CD4-positive, alpha-beta T cell treated with Interleukin-4 for 4 hours (primary cell): ENCODE results near the gene ZNF683.
"Not testable (repeated sequence)": the region's sequence is repeated elsewhere in the genome, so short reads cannot be mapped to it uniquely, and the experiment has no call there.

Experiments
- DNase-seq: peaks from one replicate; pipeline ENCODE4 v3.0.0-alpha.2; 2020

The ZNF683 gene

DNA sequence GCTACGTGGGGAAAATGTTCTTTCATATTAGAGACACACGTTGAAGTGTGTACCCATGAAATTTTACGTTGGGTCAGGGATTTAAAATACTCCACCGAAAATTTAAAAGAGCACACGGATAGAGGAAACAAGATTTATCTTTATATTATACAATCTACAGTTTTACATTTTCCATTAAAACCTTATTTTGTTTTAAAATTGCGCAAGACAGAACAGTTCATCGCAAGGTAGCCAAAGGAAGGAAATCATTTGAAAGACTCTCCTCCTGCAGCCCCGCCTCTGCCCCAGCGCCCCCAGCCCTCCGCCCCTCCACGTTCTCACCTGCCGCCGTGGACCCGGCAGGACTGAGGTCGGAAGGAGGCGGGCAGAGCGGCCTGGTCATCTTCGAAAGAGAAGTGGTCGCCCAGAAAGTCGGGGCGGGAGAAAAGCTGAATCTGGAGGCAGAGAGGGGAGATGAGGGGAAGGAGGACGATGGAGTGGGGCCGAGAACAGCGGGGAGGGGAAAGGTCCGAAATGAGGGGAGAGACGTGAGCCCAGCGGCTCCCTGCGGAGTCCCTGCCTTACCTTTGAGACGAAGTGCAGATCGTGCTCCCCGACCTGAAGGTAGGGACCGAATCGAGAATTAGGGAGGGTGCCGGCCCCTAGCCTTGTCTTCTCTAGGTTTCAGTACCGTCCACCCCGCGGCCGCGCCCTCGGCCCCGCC is 36.6 kb downstream of the ZNF683 start:
- no peak for DNase-seq

DNA sequence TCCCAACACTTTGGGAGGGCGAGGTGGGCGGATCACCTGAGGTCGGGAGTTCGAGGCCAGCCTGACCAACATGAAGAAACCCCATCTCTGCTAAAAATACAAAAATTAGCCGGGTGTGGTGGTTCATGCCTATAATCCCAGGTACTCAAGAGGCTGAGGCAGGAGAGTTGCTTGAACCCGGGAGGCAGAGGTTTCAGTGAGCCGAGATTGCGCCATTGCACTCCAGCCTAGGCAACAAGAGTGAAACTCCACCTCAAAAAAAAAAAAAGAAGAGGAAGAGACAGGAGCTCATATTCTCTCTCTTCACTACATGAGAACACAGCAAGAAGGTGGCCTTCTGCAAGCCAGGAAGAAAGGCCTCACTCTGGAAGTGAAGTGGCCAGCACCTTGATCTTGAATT is 39.2 kb downstream of the ZNF683 start:
- DNase-seq: not testable (repeated sequence)

DNA sequence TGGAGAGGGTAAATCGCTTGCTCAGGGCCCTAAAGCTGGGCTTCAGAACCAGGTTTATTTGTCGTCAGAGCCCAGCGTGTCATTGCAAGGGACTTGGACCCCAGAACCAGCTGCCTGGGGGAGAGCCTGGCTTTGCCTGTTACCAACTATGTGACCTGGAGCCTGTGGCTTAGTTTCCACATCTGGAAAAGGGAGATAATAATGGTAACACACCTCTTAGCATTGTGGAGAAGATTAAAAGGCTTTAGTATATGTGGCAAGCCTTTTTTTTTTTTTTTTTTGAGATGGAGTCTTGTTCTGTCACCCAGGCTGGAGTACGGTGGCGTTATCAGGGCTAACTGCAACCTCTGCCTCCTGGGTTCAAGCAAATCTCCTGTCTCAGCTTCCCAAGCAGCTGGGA is 42.3 kb downstream of the ZNF683 start:
- no peak for DNase-seq

DNA sequence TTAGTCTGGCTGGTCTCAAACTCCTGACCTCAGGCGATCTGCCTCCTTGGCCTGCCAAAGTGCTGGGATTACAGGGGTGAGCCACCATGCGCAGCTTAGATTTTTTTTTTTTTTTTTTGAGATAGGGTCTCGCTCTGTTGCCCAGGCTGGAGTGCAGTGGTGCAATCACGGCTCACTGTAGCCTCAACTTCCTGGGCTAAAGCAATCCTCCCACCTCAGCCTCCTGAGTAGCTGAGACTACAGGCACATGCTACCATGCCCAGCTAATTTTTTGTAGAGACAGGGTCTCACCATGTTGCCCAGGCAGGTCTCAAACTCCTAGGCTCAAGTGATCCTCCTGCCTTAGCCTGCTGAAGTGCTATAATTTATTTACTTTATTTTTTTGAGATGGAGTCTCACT is 43.2 kb downstream of the ZNF683 start:
- not testable (repeated sequence) for DNase-seq

DNA sequence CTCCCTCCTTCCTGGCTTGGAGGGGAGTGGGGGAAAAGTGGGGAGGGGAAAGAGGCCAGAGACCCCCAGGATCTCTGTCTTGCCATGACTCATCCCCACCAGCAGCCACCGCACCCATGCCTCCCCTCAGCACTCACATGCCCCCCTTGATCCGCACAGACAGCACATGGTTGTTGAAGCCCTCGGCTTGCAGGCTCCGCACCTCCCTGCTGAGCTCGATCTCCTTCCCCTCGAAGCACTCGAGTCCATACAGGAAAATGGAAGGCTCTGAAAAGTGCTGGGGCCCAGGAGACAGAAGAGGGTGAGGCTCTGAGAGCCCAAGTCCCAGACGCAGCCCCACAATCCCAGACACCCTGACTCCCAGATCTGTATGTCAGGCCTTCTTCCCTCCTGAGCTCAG is 44.0 kb downstream of the ZNF683 start:
- no peak for DNase-seq

DNA sequence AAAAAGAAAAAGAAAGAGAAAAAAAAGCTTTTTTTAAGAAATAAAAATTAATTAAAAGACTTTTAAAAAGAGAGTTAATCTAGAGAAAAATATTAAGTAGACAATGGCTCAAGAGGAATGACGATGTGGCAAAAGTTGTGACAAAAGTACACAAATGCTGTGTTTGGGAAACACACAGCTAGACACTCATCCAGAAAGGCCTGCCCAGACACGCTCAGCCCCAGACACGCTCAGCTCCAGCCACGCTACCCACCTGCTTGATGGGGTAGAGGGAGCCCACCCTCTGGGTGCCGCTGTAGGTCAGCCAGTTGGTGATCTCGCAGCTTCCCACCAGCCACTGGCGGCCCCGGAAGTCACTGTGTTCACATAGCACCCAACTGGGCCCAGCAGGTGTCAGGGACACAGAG is 44.6 kb downstream of the ZNF683 start:
- no peak for DNase-seq

DNA sequence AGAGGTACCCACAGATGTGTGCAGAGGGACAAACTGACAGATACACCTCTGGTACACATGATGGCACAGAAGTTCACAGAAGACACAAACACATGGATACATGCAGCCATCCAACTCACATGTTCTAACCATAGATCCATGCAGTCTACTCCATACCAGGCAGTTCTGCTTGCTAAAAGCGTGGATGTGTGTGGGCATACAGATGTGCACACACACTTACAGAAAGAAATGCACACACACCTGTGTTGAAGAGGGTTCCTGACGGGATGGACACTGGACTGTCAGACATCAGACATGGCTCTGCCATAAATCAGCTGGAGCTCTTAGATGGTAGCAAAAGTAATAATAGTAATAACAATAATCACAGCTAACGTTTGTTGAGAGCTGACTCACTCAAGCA is 48.0 kb downstream of the ZNF683 start:
- DNase-seq: no peak

DNA sequence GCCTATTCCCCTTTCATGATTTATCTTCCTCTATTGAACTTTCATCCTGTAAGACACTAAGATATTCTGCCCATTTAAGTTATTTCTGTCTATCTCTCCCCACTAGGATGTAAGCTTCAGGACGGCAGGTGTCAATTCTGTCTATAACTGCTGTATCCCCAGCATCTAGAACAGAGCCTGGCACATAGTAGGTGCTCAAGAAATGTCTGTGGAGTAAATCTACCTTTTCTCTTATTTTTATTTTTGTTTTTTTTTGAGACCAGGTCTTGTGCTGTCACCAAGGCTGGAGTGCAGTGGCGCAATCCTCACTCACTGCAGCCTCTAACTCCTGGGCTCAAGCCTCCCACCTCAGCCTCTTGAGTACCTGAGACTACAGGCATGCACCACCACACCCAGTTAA is 49.2 kb downstream of the ZNF683 start:
- no peak for DNase-seq

DNA sequence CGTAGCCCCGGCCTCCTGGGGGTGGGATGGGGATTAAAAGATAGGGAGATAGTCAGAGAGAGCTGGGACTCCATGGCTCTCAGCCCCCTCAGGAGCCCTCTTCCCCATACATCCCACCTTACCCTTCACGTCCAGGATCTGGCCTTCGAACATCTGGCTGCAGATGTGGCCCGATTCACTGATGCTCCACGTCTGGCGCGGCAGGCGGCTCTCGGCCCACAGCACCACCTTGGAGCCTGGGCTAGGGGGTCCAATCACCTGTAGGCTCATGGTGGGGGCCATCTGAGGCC is 50.6 kb downstream of the ZNF683 start:
- DNase-seq: no peak

DNA sequence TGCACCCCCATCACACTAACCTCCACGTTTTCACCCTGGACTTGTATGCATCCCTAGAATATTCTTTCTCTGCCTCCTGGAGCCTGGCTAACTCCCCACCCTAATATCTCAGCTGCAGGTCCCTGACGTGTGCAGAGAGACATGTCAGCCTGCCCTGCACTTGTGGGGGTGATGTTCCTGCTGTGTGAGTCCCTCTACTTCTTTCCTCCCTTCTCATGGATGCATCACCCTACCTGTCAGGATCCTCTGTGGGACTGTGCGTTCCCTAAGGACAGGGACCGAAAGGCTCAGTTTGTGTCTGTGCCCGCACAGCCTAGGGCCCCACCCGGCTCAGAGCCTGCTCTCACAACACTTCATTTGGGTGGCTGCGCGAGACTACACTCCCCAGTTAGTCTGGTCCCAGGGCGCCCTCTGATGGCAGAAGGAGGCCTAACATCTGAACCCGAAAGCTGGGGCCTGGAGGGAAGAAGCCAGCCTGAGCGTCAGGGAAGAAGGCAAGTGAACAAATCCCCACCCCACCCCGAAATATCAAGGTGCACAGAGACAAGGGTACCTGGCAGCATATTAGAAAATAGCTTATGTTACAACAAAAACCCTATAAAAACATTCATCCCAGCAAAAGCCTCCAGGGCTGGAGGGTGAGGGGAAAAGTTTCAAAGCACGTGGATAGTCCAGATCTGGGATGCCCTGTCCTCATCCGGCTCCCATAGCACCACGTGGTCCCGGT is 51.1 kb downstream of the ZNF683 start:
- peak; percentile 92 for DNase-seq

DNA sequence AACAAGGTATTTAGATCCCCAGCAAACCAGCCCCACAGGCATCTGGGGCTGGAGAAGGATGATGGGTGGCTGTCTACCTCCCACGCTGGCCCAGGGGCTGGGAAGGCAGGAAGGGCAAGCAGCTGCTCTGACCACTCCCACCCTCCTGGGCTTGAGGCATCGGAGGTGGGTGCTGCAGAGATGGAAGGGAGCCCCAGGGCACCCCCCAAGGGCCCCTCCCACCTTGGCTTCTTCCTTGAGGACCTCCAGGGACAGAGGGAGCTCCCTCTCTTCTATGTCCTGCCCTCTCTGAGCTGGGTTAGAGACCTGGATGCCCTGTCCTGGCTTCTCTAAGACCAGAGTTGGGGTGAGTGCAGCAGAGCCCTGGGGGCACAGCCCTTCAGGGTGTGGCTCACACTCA is 51.7 kb downstream of the ZNF683 start:
- no peak for DNase-seq

DNA sequence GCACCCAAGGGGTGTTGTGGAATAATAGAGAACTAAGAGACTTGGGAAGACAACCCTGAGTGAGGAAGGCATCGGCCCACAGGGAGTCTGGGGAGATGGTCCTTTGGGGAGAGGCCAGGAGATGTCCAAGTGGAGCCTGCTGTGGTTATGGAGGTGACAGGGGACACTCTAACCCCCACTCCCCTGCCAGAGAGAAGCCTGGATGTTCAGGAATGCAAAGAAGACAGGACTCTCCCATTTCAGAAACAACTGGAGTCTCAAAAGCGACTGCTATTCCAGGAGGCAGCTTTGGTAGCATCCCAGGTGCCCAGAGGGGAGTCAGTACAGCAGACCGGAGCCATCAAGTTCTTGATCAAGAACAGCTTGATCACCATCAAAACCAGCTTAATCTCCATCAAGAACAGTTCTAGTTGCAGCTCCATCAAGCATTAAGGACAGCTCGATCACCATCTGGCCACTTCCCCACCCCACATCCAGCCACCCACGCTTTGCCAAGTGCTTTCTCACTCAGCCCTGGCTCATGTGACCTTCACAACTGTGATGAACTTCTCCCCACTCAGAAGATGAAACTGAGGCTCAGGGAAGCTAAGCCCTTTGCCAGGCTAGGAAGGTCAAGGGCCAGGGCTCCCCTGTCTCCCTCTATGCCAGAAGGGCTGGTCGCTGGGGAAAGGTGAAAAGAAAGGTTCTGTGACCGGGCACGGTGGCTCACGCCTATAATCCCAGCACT is 54.0 kb downstream of the ZNF683 start:
- DNase-seq: peak; percentile 35

DNA sequence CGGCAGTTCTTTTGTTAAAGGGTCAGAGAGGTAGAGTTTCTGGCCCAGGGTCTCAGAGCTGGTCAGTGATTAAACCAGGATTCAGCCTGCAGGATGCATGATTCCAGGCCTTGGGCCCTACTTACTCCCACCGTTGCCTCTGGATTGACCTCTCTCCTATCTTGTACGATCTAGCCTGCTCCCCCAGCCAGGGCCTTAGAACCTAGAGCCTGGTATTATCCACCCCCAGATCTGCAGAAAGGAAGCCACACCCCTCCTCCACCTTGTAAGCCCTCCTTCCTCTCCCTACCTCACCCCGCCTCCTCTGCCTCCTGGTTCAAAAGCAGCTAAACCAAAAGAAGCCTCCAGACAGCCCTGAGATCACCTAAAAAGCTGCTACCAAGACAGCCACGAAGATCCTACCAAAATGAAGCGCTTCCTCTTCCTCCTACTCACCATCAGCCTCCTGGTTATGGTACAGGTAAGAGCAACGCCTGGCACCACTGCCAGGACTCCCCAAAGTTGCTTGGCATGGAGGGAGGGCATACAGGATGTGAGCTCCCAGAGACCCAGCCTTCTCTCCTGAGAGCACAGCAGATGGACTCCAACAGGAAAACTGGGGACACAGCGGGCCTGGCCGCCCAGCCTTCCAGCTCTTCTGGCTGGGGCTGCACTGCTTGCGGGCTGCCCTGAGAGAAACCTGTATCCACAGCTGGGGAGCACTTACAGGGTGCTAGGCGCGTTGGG is 54.8 kb downstream of the ZNF683 start, which contains the start of gene CD52:
Gene CD52 (plus strand): TSS at position 347 of the 726 bp plus-strand sequence. CDS start 60 bp downstream, at position 407.
- DNase-seq: peak; percentile 87

DNA sequence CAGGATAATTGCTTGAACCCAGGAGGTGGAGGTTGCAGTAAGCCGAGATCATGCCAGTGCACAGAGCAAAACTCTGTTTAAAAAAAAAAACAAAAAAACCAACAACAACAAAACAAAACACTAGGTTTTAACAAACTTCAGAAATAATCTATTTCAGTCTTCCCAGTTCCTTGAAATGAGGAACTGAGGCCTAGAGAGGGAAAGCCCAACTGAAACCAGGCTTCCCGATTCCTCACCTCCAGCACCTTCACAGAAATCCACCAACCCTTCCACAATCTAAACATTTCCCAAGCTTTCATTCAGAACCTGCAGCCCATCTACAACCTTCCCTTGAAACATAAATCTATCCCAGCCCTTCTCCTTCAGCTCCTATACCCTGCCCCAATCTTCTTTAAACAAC is 55.4 kb downstream of the ZNF683 start:
- no peak for DNase-seq

DNA sequence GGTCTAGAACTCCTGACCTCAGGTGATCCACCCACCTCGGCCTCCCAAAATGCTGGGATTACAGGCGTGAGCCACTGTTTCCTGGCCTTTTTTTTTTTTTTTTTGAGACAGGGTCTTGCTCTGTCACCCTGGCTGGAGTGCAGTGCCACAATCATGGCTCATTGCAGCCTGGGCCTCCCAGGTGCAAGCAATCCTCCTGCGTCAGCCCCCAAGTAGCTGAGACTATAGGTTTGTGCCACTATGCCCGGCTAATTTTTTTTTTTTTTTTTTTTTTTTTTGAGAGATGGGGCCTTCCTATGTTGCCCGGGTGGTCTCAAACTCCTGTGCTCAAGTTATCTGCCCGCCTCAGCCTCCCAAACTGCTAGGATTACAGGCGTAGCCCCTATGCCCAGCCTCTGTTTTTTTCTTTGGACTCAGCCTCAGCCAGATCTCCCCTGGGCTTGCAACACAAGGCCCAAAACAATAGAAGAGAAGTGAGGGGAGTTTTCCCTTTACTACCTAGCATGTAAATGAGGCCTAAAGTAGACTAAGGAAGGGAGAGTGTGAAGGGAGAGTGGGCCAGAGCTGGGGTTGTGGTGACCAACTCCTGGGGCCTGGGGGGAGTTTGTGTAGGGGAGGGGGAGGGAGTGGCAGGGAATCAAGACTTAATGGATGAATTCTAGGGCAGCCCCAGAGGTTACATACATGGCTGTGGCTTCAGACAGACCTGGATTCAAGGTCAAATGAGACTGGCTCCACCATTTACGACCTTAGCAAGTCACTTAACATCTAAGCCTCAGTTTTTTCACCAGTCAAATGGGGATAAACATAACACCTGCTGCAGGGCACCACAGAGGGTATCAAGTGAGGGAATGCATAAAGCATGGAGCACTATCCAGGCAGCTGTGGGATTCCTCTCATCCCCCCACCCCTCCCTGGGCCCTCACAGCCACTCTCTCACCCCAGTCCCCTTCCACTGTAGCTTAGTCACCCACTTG is 56.4 kb downstream of the ZNF683 start:
- no peak for DNase-seq

DNA sequence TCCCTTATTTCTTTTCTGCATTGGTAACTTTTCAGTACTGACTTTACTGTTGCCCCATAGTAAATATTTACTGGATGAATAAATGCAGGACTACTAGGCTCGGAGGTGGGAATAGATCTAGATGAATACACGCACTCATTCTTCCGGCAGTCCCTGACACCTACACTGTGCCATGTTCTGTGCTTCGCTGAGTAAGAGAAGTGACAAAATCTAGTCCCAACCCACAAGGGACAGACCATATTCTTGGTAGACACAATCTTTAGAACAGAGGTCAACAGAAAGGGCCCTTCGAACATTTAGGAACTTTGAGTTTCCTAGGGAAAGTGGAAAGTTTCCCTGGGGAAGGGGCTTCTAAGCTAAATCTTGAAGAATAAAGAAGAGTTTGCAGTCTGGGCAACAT is 58.0 kb downstream of the ZNF683 start:
- DNase-seq: no peak
